HepG2 (cell line): Measurements from ENCODE around the gene SEMA4A. TPM values are rescaled to one million over a fixed set of nuclear protein-coding genes. Genes with fewer than 3 reads are reported as not detected.

Experiments
- CENPT ChIP-seq: sonication (generic); formaldehyde crosslinking; IDR thresholded peaks from 2 replicates; pipeline ENCODE4 v1.8.0; 2022; ENCODE audit warnings: low read depth, mild to moderate bottlenecking, moderate library complexity, missing genetic modification reagents
- DMAP1 ChIP-seq: IDR thresholded peaks from 2 replicates; pipeline ENCODE4 v1.6.1; 2016
- ZBTB7A ChIP-seq: sonication (generic); formaldehyde crosslinking; IDR thresholded peaks from 2 replicates; pipeline ENCODE4 v1.8.0; 2022; ENCODE audit warnings: mild to moderate bottlenecking, missing genetic modification reagents
- ZEB1 ChIP-seq: IDR thresholded peaks from 2 replicates; pipeline ENCODE4 v1.6.1; 2012; ENCODE audit warnings: mild to moderate bottlenecking, low read depth, inconsistent platforms; ENCODE audit not compliant: insufficient replicate concordance
- ZKSCAN8 ChIP-seq: IDR thresholded peaks from 2 replicates; pipeline ENCODE4 v1.6.1; 2016; ENCODE audit warnings: borderline replicate concordance, missing genetic modification reagents, missing compliant biosample characterization
- ZNF121 ChIP-seq: sonication (generic); formaldehyde crosslinking; IDR thresholded peaks from 2 replicates; pipeline ENCODE4 v1.5.0; 2020; ENCODE audit warnings: mild to moderate bottlenecking, missing genetic modification reagents
- ZNF160 ChIP-seq: sonication (generic); formaldehyde crosslinking; IDR thresholded peaks from 2 replicates; pipeline ENCODE4 v1.8.0; 2022; ENCODE audit warnings: mild to moderate bottlenecking, inconsistent platforms, missing genetic modification reagents
- ZNF557 ChIP-seq: sonication (generic); formaldehyde crosslinking; IDR thresholded peaks from 2 replicates; pipeline ENCODE4 v1.4.0; 2020; ENCODE audit warnings: missing genetic modification reagents
- polyA plus RNA-seq, 8 experiments: library from polyadenylated mRNA; depleted of rRNA in 3 of 8; stranded (reverse) in 7 of 8; unstranded in 1 of 8; fragments of >200 nt; fragmentation: Illumina TruSeq in 4 of 8; extraction: Trizol in 4 of 8; gene quantifications; 2 replicates each; pipeline versions ENCODE4 v1.2.1 to v1.2.3, GENCODE V29; 2011 to 2016; ENCODE audit warnings: low read depth in 4 of 8, missing spikeins in 1 of 8, mixed read lengths in 1 of 8; ENCODE audit not compliant: insufficient read depth in 1 of 8
- total RNA-seq, 5 experiments: library from RNA; depleted of rRNA; stranded (reverse); fragments of >200 nt; fragmentation: Illumina TruSeq; extraction: Trizol; gene quantifications; 2 replicates each; pipeline ENCODE4 v1.2.3, GENCODE V29; 2016; ENCODE audit warnings: low read depth in 1 of 5
- TF ChIP-seq, protein P1 (sequence below): sonication (generic); formaldehyde crosslinking; IDR thresholded peaks from 2 replicates; pipeline ENCODE4 v1.4.0; 2020; ENCODE audit warnings: mild to moderate bottlenecking, missing genetic modification reagents
- TF ChIP-seq, protein P2 (sequence below): sonication (generic); formaldehyde crosslinking; IDR thresholded peaks from 2 replicates; pipeline ENCODE4 v1.4.0; 2020; ENCODE audit warnings: missing genetic modification reagents
- TF ChIP-seq, protein P3 (sequence below): sonication (generic); formaldehyde crosslinking; IDR thresholded peaks from 2 replicates; pipeline ENCODE4 v1.5.0; 2020; ENCODE audit warnings: mild to moderate bottlenecking, missing genetic modification reagents, borderline replicate concordance

The SEMA4A gene
- total and polyA plus RNA-seq, 2 of the 13 experiments (the other 11 are each of a cell fraction or from before 2014, with no cell fraction given): 0.09 to 0.20 TPM

DNA sequence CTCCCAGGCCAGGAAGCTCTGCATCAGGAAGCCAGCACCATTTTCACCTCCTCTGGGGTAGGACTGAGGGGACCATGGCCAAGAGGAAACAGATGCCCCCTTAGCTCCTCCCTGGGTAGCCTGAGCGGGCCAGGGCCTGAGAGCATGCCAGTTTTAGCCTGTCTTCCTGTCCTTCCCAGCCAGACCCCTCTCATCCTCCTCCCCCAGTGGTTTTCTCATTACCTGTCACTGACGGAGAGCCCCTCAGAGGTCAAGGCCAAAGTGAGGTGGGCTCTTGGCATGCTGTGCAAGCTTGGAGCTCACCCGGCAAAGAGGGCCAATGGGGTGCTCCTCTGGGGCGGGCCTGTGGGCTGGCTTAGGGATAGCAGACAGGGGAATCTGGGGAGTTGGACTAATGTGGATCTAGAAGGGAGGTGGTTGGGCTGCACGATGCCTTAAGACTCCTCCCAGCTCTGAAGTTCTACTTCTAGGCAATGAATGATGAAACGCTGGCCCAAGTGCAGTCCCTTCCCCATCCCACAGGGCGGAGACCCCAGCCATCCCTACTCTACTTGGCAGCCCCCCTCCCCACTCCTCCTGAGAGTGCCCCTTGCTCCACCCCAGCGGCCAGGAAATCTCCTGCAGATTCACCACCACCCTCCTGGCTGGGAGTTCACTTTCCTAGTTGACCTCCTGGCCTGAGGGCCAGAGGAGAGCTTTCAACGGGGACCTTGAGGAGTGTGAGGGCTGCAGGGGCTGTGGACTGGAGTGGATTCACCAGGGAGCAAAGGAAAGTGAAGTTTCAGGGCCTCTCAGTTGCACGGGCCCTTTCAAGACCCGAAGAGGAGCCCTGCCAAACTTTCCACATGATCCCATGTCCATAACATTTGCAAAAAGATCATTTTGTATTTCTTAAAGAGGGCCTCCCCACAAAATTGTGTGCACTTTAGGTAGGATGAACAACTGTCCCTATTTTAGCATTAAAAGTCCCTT, 48.2 kb upstream of the SEMA4A start (continued):
- TF ChIP-seq, protein P1, sequence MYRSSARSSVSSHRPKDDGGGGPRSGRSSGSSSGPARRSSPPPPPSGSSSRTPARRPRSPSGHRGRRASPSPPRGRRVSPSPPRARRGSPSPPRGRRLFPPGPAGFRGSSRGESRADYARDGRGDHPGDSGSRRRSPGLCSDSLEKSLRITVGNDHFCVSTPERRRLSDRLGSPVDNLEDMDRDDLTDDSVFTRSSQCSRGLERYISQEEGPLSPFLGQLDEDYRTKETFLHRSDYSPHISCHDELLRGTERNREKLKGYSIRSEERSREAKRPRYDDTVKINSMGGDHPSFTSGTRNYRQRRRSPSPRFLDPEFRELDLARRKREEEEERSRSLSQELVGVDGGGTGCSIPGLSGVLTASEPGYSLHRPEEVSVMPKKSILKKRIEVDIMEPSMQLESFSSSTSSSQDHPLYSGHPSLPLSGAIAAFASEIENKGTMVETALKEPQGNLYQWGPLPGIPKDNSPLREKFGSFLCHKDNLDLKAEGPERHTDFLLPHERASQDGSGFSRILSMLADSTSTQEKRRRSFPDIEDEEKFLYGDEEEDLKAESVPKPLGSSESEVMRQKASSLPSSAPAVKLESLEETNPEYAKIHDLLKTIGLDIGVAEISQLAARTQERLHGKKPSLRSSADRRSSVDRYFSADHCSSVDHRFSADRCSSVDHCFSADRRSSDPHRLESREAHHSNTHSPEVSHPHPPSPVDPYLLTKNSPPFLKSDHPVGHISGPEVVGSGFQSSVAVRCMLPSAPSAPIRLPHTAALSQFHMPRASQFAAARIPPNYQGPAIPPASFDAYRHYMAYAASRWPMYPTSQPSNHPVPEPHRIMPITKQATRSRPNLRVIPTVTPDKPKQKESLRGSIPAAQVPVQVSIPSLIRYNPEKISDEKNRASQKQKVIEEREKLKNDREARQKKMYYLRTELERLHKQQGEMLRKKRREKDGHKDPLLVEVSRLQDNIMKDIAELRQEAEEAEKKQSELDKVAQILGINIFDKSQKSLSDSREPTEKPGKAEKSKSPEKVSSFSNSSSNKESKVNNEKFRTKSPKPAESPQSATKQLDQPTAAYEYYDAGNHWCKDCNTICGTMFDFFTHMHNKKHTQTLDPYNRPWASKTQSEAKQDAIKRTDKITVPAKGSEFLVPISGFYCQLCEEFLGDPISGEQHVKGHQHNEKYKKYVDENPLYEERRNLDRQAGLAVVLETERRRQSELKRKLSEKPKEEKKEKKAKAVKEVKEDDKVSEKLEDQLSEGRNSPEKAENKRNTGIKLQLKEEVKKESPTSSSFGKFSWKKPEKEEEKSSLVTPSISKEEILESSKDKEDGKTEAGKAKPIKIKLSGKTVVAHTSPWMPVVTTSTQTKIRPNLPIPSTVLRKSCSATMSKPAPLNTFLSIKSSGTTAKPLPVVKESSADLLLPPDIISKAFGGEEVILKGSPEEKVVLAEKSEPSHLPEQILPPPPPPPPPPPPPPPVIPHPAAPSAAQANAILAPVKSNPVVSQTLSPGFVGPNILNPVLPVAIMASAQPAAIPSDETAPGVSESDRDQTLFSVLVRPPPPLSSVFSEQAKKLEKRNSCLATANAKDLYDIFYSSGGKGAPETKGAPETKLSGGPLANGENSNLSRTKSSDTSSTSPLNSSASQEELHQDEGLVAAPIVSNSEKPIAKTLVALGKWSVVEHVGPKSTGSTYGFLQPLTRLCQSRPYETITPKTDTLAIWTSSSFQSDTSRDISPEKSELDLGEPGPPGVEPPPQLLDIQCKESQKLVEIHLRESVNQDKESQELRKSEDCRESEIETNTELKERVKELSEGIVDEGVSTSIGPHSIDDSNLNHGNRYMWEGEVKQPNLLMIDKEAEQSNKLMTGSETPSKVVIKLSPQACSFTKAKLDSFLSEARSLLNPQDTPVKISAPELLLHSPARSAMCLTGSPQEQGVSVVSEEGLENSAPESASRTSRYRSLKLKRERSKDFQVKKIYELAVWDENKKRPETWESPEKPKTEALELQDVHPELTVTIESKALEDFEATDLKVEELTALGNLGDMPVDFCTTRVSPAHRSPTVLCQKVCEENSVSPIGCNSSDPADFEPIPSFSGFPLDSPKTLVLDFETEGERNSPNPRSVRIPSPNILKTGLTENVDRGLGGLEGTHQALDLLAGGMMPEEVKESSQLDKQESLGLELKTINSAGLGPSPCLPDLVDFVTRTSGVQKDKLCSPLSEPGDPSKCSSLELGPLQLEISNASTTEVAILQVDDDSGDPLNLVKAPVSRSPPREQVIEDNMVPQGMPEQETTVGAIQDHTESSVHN (CRISPR knock-in tag): no peak
- no peak for TF ChIP-seq ZKSCAN8 (CRISPR knock-in tag)
- no peak for TF ChIP-seq ZNF557 (CRISPR knock-in tag)
- TF ChIP-seq, protein P2, sequence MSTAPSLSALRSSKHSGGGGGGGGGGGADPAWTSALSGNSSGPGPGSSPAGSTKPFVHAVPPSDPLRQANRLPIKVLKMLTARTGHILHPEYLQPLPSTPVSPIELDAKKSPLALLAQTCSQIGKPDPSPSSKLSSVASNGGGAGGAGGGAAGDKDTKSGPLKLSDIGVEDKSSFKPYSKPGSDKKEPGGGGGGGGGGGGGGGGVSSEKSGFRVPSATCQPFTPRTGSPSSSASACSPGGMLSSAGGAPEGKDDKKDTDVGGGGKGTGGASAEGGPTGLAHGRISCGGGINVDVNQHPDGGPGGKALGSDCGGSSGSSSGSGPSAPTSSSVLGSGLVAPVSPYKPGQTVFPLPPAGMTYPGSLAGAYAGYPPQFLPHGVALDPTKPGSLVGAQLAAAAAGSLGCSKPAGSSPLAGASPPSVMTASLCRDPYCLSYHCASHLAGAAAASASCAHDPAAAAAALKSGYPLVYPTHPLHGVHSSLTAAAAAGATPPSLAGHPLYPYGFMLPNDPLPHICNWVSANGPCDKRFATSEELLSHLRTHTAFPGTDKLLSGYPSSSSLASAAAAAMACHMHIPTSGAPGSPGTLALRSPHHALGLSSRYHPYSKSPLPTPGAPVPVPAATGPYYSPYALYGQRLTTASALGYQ (CRISPR knock-in tag): no peak
- 0 out of 2 replicates have a peak, but pooled peaks have one; percentile 19 for TF ChIP-seq ZNF160 (CRISPR knock-in tag)
- TF ChIP-seq ZNF121 (CRISPR knock-in tag): 0 out of 2 replicates have a peak, but pooled peaks have one; percentile 20
- no peak for TF ChIP-seq ZEB1
- TF ChIP-seq, protein P3, sequence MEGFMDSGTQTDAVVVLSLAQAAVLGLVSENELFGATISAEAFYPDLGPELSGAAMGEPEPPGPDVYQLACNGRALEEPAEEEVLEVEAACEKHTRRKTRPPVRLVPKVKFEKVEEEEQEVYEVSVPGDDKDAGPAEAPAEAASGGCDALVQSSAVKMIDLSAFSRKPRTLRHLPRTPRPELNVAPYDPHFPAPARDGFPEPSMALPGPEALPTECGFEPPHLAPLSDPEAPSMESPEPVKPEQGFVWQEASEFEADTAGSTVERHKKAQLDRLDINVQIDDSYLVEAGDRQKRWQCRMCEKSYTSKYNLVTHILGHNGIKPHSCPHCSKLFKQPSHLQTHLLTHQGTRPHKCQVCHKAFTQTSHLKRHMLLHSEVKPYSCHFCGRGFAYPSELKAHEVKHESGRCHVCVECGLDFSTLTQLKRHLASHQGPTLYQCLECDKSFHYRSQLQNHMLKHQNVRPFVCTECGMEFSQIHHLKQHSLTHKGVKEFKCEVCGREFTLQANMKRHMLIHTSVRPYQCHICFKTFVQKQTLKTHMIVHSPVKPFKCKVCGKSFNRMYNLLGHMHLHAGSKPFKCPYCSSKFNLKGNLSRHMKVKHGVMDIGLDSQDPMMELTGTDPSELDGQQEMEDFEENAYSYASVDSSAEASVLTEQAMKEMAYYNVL: 0 out of 2 replicates have a peak, but pooled peaks have one; percentile 26
- TF ChIP-seq ZBTB7A (CRISPR knock-in tag): peak; percentile 53
- TF ChIP-seq DMAP1 (CRISPR knock-in tag): 0 out of 2 replicates have a peak, but pooled peaks have one; percentile 6
- no peak for TF ChIP-seq CENPT
